ENCODE measurements around the gene PAM. TPM values are rescaled to one million over a fixed set of nuclear protein-coding genes. Genes with fewer than 3 reads are reported as not detected.

Gene PAM
- total and polyA plus RNA-seq, 3 experiments from 2014 or later: 58.7 to 65.0 (median 59.8) TPM

DNA sequence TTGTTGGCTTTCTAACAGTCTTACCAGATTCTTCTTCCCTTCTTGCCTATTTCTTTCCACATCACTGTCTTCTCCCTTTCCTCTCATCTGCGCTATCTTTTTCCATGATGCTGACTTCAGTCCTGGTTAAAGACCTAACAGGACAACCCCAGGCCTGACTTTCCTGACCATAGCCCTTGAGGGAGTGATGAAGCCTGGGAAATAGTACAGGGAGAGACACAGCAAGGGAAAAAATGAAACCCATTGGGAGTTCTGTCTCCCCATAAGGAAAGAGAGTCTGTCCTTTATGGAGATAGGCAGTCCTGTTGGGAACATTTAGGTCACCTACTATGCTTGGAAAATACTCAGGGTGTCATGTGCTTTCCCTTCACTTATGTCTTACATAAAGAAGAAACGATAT lies 272.2 kb downstream of the PAM start:
- Histone ChIP-seq H3K27ac (ENCODE audit: low read depth, low read length) (no peak overlapping the region), H3K36me3 (ENCODE audit: insufficient read depth, low read length) (no peaks in the 10 kb centered on the region), H3K4me3 (ENCODE audit: low read length) (no peak overlapping the region), H3K9me3 (ENCODE audit: low read length) (no peaks in the 10 kb centered on the region), H3K27me3 (ENCODE audit: insufficient read depth, low read length, poor library complexity, severe bottlenecking) (no peaks in the 10 kb centered on the region), H3K4me1 (ENCODE audit: insufficient read depth, low read length) (no peaks in the 10 kb centered on the region)
- ChIA-PET CTCF (no interaction called here), POLR2A (no interaction called here)
- no peak for DNase-seq
- Mint-ChIP-seq H3K36me3 (peaks cover 8 to 63% (median 8%) of the 10 kb centered on the region in 3 donors), H3K27me3 (no peaks in the 10 kb centered on the region), H3K9me3 (no peaks in the 10 kb centered on the region), H3K27ac (peak overlapping the region in 1 of 8 donors; percentile 17), H3K4me1 (no peaks in the 10 kb centered on the region), H3K4me3 (no peak overlapping the region)

DNA sequence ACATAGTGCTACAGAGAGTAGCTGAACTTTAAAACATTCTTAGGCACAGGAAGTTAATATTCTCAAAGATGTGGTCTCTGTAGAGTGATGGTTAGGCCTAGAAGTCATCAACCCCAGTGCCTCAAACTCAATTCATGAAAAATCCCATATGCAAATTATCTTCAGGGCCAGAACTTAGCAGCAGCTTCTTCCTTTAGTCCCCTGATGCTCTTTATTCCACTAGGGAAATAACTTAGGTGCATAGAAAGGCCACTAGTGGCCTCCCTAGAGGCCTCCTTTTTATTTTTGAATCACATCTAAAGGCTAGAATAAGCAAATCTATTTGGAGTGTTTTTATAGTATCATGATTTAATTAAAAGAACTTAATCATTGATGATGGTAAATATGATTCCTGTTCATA lies 276.5 kb downstream of the PAM start:
- H3K27ac Mint-ChIP-seq: peak overlapping the region in 1 of 8 donors; percentile 5

GRCh38 chr5:103033696-103034095 lies 278.6 kb downstream of the PAM start:
- Mint-ChIP-seq H3K27ac (peak overlapping the region in 1 of 8 donors; percentile 19), H3K9me3 (no peaks in the 10 kb centered on the region), H3K27me3 (no peaks in the 10 kb centered on the region), H3K36me3 (peaks cover 0 to 22% (median 0%) of the 10 kb centered on the region in 3 donors), H3K4me1 (no peaks in the 10 kb centered on the region), H3K4me3 (no peak overlapping the region)
- POLR2A ChIA-PET: no interaction called here
- Histone ChIP-seq H3K27ac (ENCODE audit: low read depth, low read length) (no peak overlapping the region), H3K27me3 (ENCODE audit: insufficient read depth, low read length, poor library complexity, severe bottlenecking) (no peaks in the 10 kb centered on the region), H3K36me3 (ENCODE audit: insufficient read depth, low read length) (no peaks in the 10 kb centered on the region), H3K4me1 (ENCODE audit: insufficient read depth, low read length) (no peaks in the 10 kb centered on the region), H3K9me3 (ENCODE audit: low read length) (no peaks in the 10 kb centered on the region), H3K4me3 (ENCODE audit: low read length) (no peak overlapping the region)
- CTCF ChIA-PET: interaction anchor here (1.4 kb wide), 1 partner anchor 252 kb away, joined by 3 read pairs; no protein-coding TSS in a partner anchor
- no peak for DNase-seq

More for the DNA sequence above, 276.5 kb downstream of the PAM start:
- Mint-ChIP-seq H3K27me3 (no peaks in the 10 kb centered on the region), H3K9me3 (no peaks in the 10 kb centered on the region), H3K4me1 (no peaks in the 10 kb centered on the region), H3K4me3 (no peak overlapping the region), H3K36me3 (peaks cover 0 to 38% (median 6%) of the 10 kb centered on the region in 3 donors)
- H3K4me1 ChIP-seq (ENCODE audit: insufficient read depth, low read length): no peaks in the 10 kb centered on the region
- ChIA-PET POLR2A (no interaction called here), CTCF (interaction anchor here (0.9 kb wide), 1 partner anchor 108 kb away, joined by 3 read pairs; no protein-coding TSS in a partner anchor)
- H3K4me3 ChIP-seq (ENCODE audit: low read length): no peak overlapping the region
- H3K27me3 ChIP-seq (ENCODE audit: insufficient read depth, low read length, poor library complexity, severe bottlenecking): no peaks in the 10 kb centered on the region
- H3K27ac ChIP-seq (ENCODE audit: low read depth, low read length): no peak overlapping the region
- no peaks in the 10 kb centered on the region for H3K9me3 ChIP-seq (ENCODE audit: low read length)
- H3K36me3 ChIP-seq (ENCODE audit: insufficient read depth, low read length): no peaks in the 10 kb centered on the region
- no peak for DNase-seq

GRCh38 chr5:103034662-103035392 lies 279.7 kb downstream of the PAM start:
- ChIA-PET CTCF (interaction anchor here (1.4 kb wide), 1 partner anchor 253 kb away, joined by 3 read pairs; no protein-coding TSS in a partner anchor), POLR2A (no interaction called here)
- H3K4me1 Mint-ChIP-seq: no peaks in the 10 kb centered on the region

GRCh38 chr5:103035701-103036100 lies 280.6 kb downstream of the PAM start:
- Histone ChIP-seq H3K9me3 (ENCODE audit: low read length) (no peaks in the 10 kb centered on the region), H3K36me3 (ENCODE audit: insufficient read depth, low read length) (no peaks in the 10 kb centered on the region), H3K4me3 (ENCODE audit: low read length) (no peak overlapping the region), H3K27ac (ENCODE audit: low read depth, low read length) (no peak overlapping the region), H3K4me1 (ENCODE audit: insufficient read depth, low read length) (no peaks in the 10 kb centered on the region), H3K27me3 (ENCODE audit: insufficient read depth, low read length, poor library complexity, severe bottlenecking) (no peaks in the 10 kb centered on the region)
- Mint-ChIP-seq H3K4me3 (no peak overlapping the region), H3K9me3 (no peaks in the 10 kb centered on the region), H3K36me3 (peaks cover 0 to 15% (median 0%) of the 10 kb centered on the region in 3 donors), H3K4me1 (no peaks in the 10 kb centered on the region), H3K27ac (no peak overlapping the region), H3K27me3 (no peaks in the 10 kb centered on the region)
- POLR2A ChIA-PET: no interaction called here
- CTCF ChIA-PET: interaction anchor here (1.2 kb wide), 1 partner anchor 103 kb away, joined by 4 read pairs; no protein-coding TSS in a partner anchor
- no peak for DNase-seq

More at GRCh38 chr5:103034662-103035392, 279.7 kb downstream of the PAM start:
- no peak for DNase-seq
- Histone ChIP-seq H3K4me1 (ENCODE audit: insufficient read depth, low read length) (no peaks in the 10 kb centered on the region), H3K9me3 (ENCODE audit: low read length) (no peaks in the 10 kb centered on the region), H3K27me3 (ENCODE audit: insufficient read depth, low read length, poor library complexity, severe bottlenecking) (no peaks in the 10 kb centered on the region), H3K4me3 (ENCODE audit: low read length) (no peak overlapping the region), H3K36me3 (ENCODE audit: insufficient read depth, low read length) (no peaks in the 10 kb centered on the region), H3K27ac (ENCODE audit: low read depth, low read length) (no peak overlapping the region)
- H3K9me3 Mint-ChIP-seq: no peaks in the 10 kb centered on the region
- no peaks in the 10 kb centered on the region for H3K27me3 Mint-ChIP-seq
- H3K27ac Mint-ChIP-seq: no peak overlapping the region
- H3K36me3 Mint-ChIP-seq: peaks cover 0 to 16% (median 0%) of the 10 kb centered on the region in 3 donors
- no peak overlapping the region for H3K4me3 Mint-ChIP-seq

GRCh38 chr5:103036601-103037000 lies 281.5 kb downstream of the PAM start:
- POLR2A ChIA-PET: no interaction called here
- no peak overlapping the region for H3K27ac Mint-ChIP-seq

GRCh38 chr5:103037673-103038455 lies 282.8 kb downstream of the PAM start:
- Histone ChIP-seq H3K9me3 (ENCODE audit: low read length) (no peaks in the 10 kb centered on the region), H3K4me3 (ENCODE audit: low read length) (no peak overlapping the region), H3K4me1 (ENCODE audit: insufficient read depth, low read length) (no peaks in the 10 kb centered on the region), H3K27ac (ENCODE audit: low read depth, low read length) (no peak overlapping the region), H3K36me3 (ENCODE audit: insufficient read depth, low read length) (no peaks in the 10 kb centered on the region), H3K27me3 (ENCODE audit: insufficient read depth, low read length, poor library complexity, severe bottlenecking) (no peaks in the 10 kb centered on the region)
- ChIA-PET CTCF (no interaction called here), POLR2A (no interaction called here)
- Mint-ChIP-seq H3K9me3 (no peaks in the 10 kb centered on the region), H3K4me3 (no peak overlapping the region), H3K27ac (no peak overlapping the region), H3K36me3 (peaks cover 0 to 3% (median 0%) of the 10 kb centered on the region in 3 donors), H3K4me1 (no peaks in the 10 kb centered on the region), H3K27me3 (peaks cover 0 to 5% of the 10 kb centered on the region in 2 donors)
- DNase-seq: no peak

More at GRCh38 chr5:103036601-103037000, 281.5 kb downstream of the PAM start:
- Mint-ChIP-seq H3K27me3 (no peaks in the 10 kb centered on the region), H3K9me3 (no peaks in the 10 kb centered on the region), H3K36me3 (peaks cover 0 to 11% (median 0%) of the 10 kb centered on the region in 3 donors), H3K4me1 (no peaks in the 10 kb centered on the region), H3K4me3 (no peak overlapping the region)
- no peak overlapping the region for H3K4me3 ChIP-seq (ENCODE audit: low read length)
- H3K36me3 ChIP-seq (ENCODE audit: insufficient read depth, low read length): no peaks in the 10 kb centered on the region
- CTCF ChIA-PET: interaction anchor here (1.2 kb wide), 1 partner anchor 103 kb away, joined by 4 read pairs; no protein-coding TSS in a partner anchor
- no peak for DNase-seq
- H3K4me1 ChIP-seq (ENCODE audit: insufficient read depth, low read length): no peaks in the 10 kb centered on the region
- H3K27me3 ChIP-seq (ENCODE audit: insufficient read depth, low read length, poor library complexity, severe bottlenecking): no peaks in the 10 kb centered on the region
- H3K27ac ChIP-seq (ENCODE audit: low read depth, low read length): no peak overlapping the region
- no peaks in the 10 kb centered on the region for H3K9me3 ChIP-seq (ENCODE audit: low read length)

GRCh38 chr5:103041071-103041676 lies 286.1 kb downstream of the PAM start:
- Mint-ChIP-seq H3K36me3 (no peaks in the 10 kb centered on the region), H3K27me3 (peaks cover 5 to 37% of the 10 kb centered on the region in 2 donors), H3K9me3 (no peaks in the 10 kb centered on the region), H3K4me1 (no peaks in the 10 kb centered on the region), H3K27ac (no peak overlapping the region), H3K4me3 (no peak overlapping the region)
- ChIA-PET CTCF (no interaction called here), POLR2A (no interaction called here)
- peak in 1 of 5 donors; percentile 3 for DNase-seq
- Histone ChIP-seq H3K27me3 (ENCODE audit: insufficient read depth, low read length, poor library complexity, severe bottlenecking) (no peaks in the 10 kb centered on the region), H3K27ac (ENCODE audit: low read depth, low read length) (no peak overlapping the region), H3K9me3 (ENCODE audit: low read length) (no peaks in the 10 kb centered on the region), H3K4me1 (ENCODE audit: insufficient read depth, low read length) (no peaks in the 10 kb centered on the region), H3K36me3 (ENCODE audit: insufficient read depth, low read length) (no peaks in the 10 kb centered on the region), H3K4me3 (ENCODE audit: low read length) (no peak overlapping the region)

Data from CD8-positive, alpha-beta memory T cell (primary cell).